ENCODE results near the gene ENDOG.
"Not testable (repeated sequence)": the region's sequence is repeated elsewhere in the genome, so short reads cannot be mapped to it uniquely, and the experiment has no call there.

GRCh38 chr9:128851024-128851423 lies 32.7 kb downstream of the ENDOG start:
- TF ChIP-seq POLR2A (IDR thresholded peaks at IDR 0.05) = not testable (repeated sequence)
- TF ChIP-seq, protein P1, sequence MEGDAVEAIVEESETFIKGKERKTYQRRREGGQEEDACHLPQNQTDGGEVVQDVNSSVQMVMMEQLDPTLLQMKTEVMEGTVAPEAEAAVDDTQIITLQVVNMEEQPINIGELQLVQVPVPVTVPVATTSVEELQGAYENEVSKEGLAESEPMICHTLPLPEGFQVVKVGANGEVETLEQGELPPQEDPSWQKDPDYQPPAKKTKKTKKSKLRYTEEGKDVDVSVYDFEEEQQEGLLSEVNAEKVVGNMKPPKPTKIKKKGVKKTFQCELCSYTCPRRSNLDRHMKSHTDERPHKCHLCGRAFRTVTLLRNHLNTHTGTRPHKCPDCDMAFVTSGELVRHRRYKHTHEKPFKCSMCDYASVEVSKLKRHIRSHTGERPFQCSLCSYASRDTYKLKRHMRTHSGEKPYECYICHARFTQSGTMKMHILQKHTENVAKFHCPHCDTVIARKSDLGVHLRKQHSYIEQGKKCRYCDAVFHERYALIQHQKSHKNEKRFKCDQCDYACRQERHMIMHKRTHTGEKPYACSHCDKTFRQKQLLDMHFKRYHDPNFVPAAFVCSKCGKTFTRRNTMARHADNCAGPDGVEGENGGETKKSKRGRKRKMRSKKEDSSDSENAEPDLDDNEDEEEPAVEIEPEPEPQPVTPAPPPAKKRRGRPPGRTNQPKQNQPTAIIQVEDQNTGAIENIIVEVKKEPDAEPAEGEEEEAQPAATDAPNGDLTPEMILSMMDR (IDR thresholded peaks at IDR 0.05) = not testable (repeated sequence)
